GM23338 (cell line): ENCODE data around the gene KRTAP9-2. TPM values are rescaled to one million over a fixed set of nuclear protein-coding genes. Genes with fewer than 3 reads are reported as not detected.
"Not testable (repeated sequence)": the region's sequence is repeated elsewhere in the genome, so short reads cannot be mapped to it uniquely, and the experiment has no call there.

Experiments used
- ATAC-seq: fragments of 200-7000 bp; cut with Tn5 transposase; 3 replicates; pipeline ENCODE4 v1.9.1; 2020
- DNase-seq: peaks from one replicate; pipeline ENCODE4 v3.0.0-alpha.2; 2015; ENCODE audit warnings: low spot score
- H2AFZ ChIP-seq: fragments of 200-600 bp; sonication (generic); 2 replicates; pipeline ENCODE4 v1.8.0; 2016; ENCODE audit warnings: antibody characterized with exemption, mild to moderate bottlenecking, moderate library complexity
- H3F3A ChIP-seq: fragments of 200-600 bp; sonication (generic); replicated peaks from 2 replicates; pipeline ENCODE4 v1.8.0; 2017; ENCODE audit warnings: antibody characterized with exemption, mixed run types, low read depth
- H3K27ac ChIP-seq: fragments of 200-600 bp; sonication (generic); 2 replicates; pipeline ENCODE4 v1.6.1; 2016; ENCODE audit warnings: low read depth
- H3K27me3 ChIP-seq: fragments of 200-600 bp; sonication (generic); 2 replicates; pipeline ENCODE4 v1.8.0; 2016; ENCODE audit warnings: mild to moderate bottlenecking, mixed run types, moderate library complexity; ENCODE audit not compliant: insufficient read depth
- H3K36me3 ChIP-seq: fragments of 200-600 bp; sonication (generic); 2 replicates; pipeline ENCODE4 v1.8.0; 2016; ENCODE audit warnings: mild to moderate bottlenecking; ENCODE audit not compliant: insufficient read depth
- H3K4me1 ChIP-seq: fragments of 200-600 bp; sonication (generic); 2 replicates; pipeline ENCODE4 v1.8.0; 2016; ENCODE audit warnings: mild to moderate bottlenecking, moderate library complexity; ENCODE audit not compliant: insufficient read depth
- H3K4me2 ChIP-seq: fragments of 200-600 bp; sonication (generic); 2 replicates; pipeline ENCODE4 v1.7.1; 2017; ENCODE audit warnings: mixed run types
- H3K4me3 ChIP-seq: fragments of 200-600 bp; sonication (generic); 2 replicates; pipeline ENCODE4 v1.6.1; 2016; ENCODE audit warnings: mixed run types
- H3K79me2 ChIP-seq: fragments of 200-600 bp; sonication (generic); replicated peaks from 2 replicates; pipeline ENCODE4 v1.8.0; 2017; ENCODE audit warnings: mild to moderate bottlenecking; ENCODE audit not compliant: insufficient read depth
- H3K9me2 ChIP-seq: fragments of 200-600 bp; sonication (generic); 2 replicates; pipeline ENCODE4 v1.8.0; 2017; ENCODE audit not compliant: insufficient read depth
- H4K20me1 ChIP-seq: fragments of 200-600 bp; sonication (generic); replicated peaks from 2 replicates; pipeline ENCODE4 v1.8.0; 2017; ENCODE audit warnings: mild to moderate bottlenecking; ENCODE audit not compliant: insufficient read depth
- H3K27ac Mint-ChIP-seq: 2 replicates; pipeline ENCODE4 v1.8.0; 2020; ENCODE audit warnings: inconsistent platforms, mild to moderate bottlenecking, moderate library complexity, mixed read lengths
- H3K27me3 Mint-ChIP-seq: 3 replicates; pipeline ENCODE4 v1.8.0; 2022; ENCODE audit warnings: low read depth, mild to moderate bottlenecking, moderate library complexity, mixed read lengths, inconsistent platforms; ENCODE audit not compliant: insufficient read depth, poor library complexity
- H3K36me3 Mint-ChIP-seq: 3 replicates; pipeline ENCODE4 v1.8.0; 2021; ENCODE audit warnings: low read depth, mild to moderate bottlenecking, inconsistent platforms, moderate library complexity, mixed read lengths
- H3K4me1 Mint-ChIP-seq: 3 replicates; pipeline ENCODE4 v1.8.0; 2020; ENCODE audit warnings: mild to moderate bottlenecking, inconsistent platforms, mixed read lengths
- H3K4me3 Mint-ChIP-seq: 3 replicates; pipeline ENCODE4 v1.8.0; 2021; ENCODE audit warnings: moderate library complexity, mild to moderate bottlenecking, inconsistent platforms, mixed read lengths
- H3K9me3 Mint-ChIP-seq: 3 replicates; pipeline ENCODE4 v1.8.0; 2020; ENCODE audit warnings: moderate library complexity, mild to moderate bottlenecking, inconsistent platforms, mixed read lengths
- polyA plus RNA-seq: library from polyadenylated mRNA; unstranded; fragments of >200 nt; fragmentation: Nextera tagmentation; extraction: Ambion mirVana; gene quantifications from 2 replicates; pipeline ENCODE4 v1.2.1, GENCODE V29; 2016
- total RNA-seq: library from RNA; depleted of rRNA; stranded (reverse); fragments of >200 nt; shearing (Covaris generic); gene quantifications from 2 replicates; pipeline ENCODE4 v1.2.3, GENCODE V29; 2014

The KRTAP9-2 gene
- total and polyA plus RNA-seq, 2 experiments from 2014 or later = not detected

GRCh38 chr17:41232399-41233105 is 6.1 kb downstream of the KRTAP9-2 start, which contains the start of gene KRTAP9-3:
TSS of gene KRTAP9-3 (plus strand) at chr17:41232449. CDS start at chr17:41232502, 53 bp downstream.
- not testable (repeated sequence) for H3F3A ChIP-seq, H3K9me2 ChIP-seq, H3K27me3 Mint-ChIP-seq, H3K4me1 ChIP-seq, H2AFZ ChIP-seq, H3K36me3 ChIP-seq, H3K4me3 ChIP-seq, H3K4me2 ChIP-seq, H3K9me3 Mint-ChIP-seq, H3K79me2 ChIP-seq, H3K36me3 Mint-ChIP-seq, H4K20me1 ChIP-seq, ATAC-seq, H3K4me1 Mint-ChIP-seq, H3K27me3 ChIP-seq, H3K27ac ChIP-seq, H3K4me3 Mint-ChIP-seq, H3K27ac Mint-ChIP-seq, DNase-seq

GRCh38 chr17:41237116-41237515 is 10.7 kb downstream of the KRTAP9-2 start:
- H3K27me3 ChIP-seq, H3K9me2 ChIP-seq, H4K20me1 ChIP-seq, ATAC-seq, H3K4me1 ChIP-seq, H2AFZ ChIP-seq, H3K36me3 ChIP-seq, H3K27me3 Mint-ChIP-seq, H3K27ac ChIP-seq, H3K4me3 Mint-ChIP-seq, H3K79me2 ChIP-seq, H3K4me3 ChIP-seq, DNase-seq, H3K27ac Mint-ChIP-seq, H3K36me3 Mint-ChIP-seq, H3K4me2 ChIP-seq, H3K4me1 Mint-ChIP-seq, H3F3A ChIP-seq: not testable (repeated sequence)
- peaks cover 11% of the 10 kb centered on the region for H3K9me3 Mint-ChIP-seq

- DNase-seq, H3K36me3 Mint-ChIP-seq, H3K79me2 ChIP-seq, H3F3A ChIP-seq, H2AFZ ChIP-seq, H3K27me3 Mint-ChIP-seq, H3K27ac Mint-ChIP-seq, H3K4me3 ChIP-seq, H3K4me1 Mint-ChIP-seq, H3K4me1 ChIP-seq, H3K27ac ChIP-seq, H3K36me3 ChIP-seq, H4K20me1 ChIP-seq, H3K4me2 ChIP-seq, H3K9me2 ChIP-seq, ATAC-seq, H3K4me3 Mint-ChIP-seq, H3K27me3 ChIP-seq: not testable (repeated sequence)
- peaks cover 11% of the 10 kb centered on the region for H3K9me3 Mint-ChIP-seq
These were observed 11.5 kb downstream of the KRTAP9-2 start, which contains the start of gene KRTAP9-8 for GRCh38 chr17:41237949-41238437. TSS of gene KRTAP9-8 (plus strand) at chr17:41237999. CDS start at chr17:41238052, 53 bp downstream.

GRCh38 chr17:41246995-41247787 is 20.7 kb downstream of the KRTAP9-2 start:
- ATAC-seq, H3K27ac Mint-ChIP-seq, H3K4me1 Mint-ChIP-seq, H3K4me3 ChIP-seq, H3K4me1 ChIP-seq, H3K4me3 Mint-ChIP-seq, H3F3A ChIP-seq, H3K79me2 ChIP-seq, H4K20me1 ChIP-seq, H3K4me2 ChIP-seq, H3K27me3 ChIP-seq, H3K27me3 Mint-ChIP-seq, H3K9me3 Mint-ChIP-seq, H3K9me2 ChIP-seq, H2AFZ ChIP-seq, H3K36me3 Mint-ChIP-seq, H3K36me3 ChIP-seq, DNase-seq, H3K27ac ChIP-seq: not testable (repeated sequence)

- not testable (repeated sequence) for H3K9me3 Mint-ChIP-seq, H3K27me3 Mint-ChIP-seq, H4K20me1 ChIP-seq, DNase-seq, H3K9me2 ChIP-seq, H3K27ac ChIP-seq, ATAC-seq, H3K4me3 Mint-ChIP-seq, H3K36me3 ChIP-seq, H3K27me3 ChIP-seq, H3K27ac Mint-ChIP-seq, H3K79me2 ChIP-seq, H2AFZ ChIP-seq, H3K4me1 ChIP-seq, H3K4me2 ChIP-seq, H3K36me3 Mint-ChIP-seq, H3F3A ChIP-seq, H3K4me1 Mint-ChIP-seq, H3K4me3 ChIP-seq
These were observed 23.3 kb downstream of the KRTAP9-2 start, which contains the start of gene KRTAP9-4 for GRCh38 chr17:41249637-41250240. TSS of gene KRTAP9-4 (plus strand) at chr17:41249687. CDS start at chr17:41249721, 34 bp downstream.
